ENCODE results near the gene DTWD2.
"Not testable (repeated sequence)": the region's sequence is repeated elsewhere in the genome, so short reads cannot be mapped to it uniquely, and the experiment has no call there.

The DTWD2 gene

GRCh38 chr5:118862596-118862995 lies 125.8 kb downstream of the DTWD2 start:
- FAIRE-seq, result no peak

- no peak for FAIRE-seq
Observed at GRCh38 chr5:118857700-118858099, 130.6 kb downstream of the DTWD2 start.

GRCh38 chr5:118854819-118855218 lies 133.5 kb downstream of the DTWD2 start:
- FAIRE-seq, result no peak

- FAIRE-seq, result not testable (repeated sequence)
Observed at GRCh38 chr5:118851785-118852184, 136.6 kb downstream of the DTWD2 start.

GRCh38 chr5:118849507-118849906 lies 138.8 kb downstream of the DTWD2 start:
- not testable (repeated sequence) for FAIRE-seq

- no peak for FAIRE-seq
Observed at GRCh38 chr5:118844351-118844750, 144.0 kb downstream of the DTWD2 start.

GRCh38 chr5:118834710-118835109 lies 153.6 kb downstream of the DTWD2 start:
- no peak for FAIRE-seq

GRCh38 chr5:118832974-118833373 lies 155.4 kb downstream of the DTWD2 start:
- no peak for FAIRE-seq

GRCh38 chr5:118825226-118825625 lies 163.1 kb downstream of the DTWD2 start:
- FAIRE-seq, result no peak

- no peak for FAIRE-seq
Observed at GRCh38 chr5:118818604-118819003, 169.7 kb downstream of the DTWD2 start.

GRCh38 chr5:118808441-118808840 lies 179.9 kb downstream of the DTWD2 start:
- no peak for FAIRE-seq

- no peak for FAIRE-seq
Observed at GRCh38 chr5:118806571-118806970, 181.8 kb downstream of the DTWD2 start.

- FAIRE-seq, result no peak
Observed at GRCh38 chr5:118802335-118802734, 186.0 kb downstream of the DTWD2 start.

- no peak for FAIRE-seq
Observed at GRCh38 chr5:118796081-118796480, 192.3 kb downstream of the DTWD2 start.

- no peak for FAIRE-seq
Observed at GRCh38 chr5:118794281-118794680, 194.1 kb downstream of the DTWD2 start.

GRCh38 chr5:118793652-118794051 lies 194.7 kb downstream of the DTWD2 start:
- FAIRE-seq, result no peak

GRCh38 chr5:118793091-118793490 lies 195.3 kb downstream of the DTWD2 start:
- no peak for FAIRE-seq

- FAIRE-seq, result peak; percentile 87
Observed at GRCh38 chr5:118791926-118792734, 196.2 kb downstream of the DTWD2 start.

GRCh38 chr5:118789366-118789765 lies 199.0 kb downstream of the DTWD2 start:
- no peak for FAIRE-seq

- no peak for FAIRE-seq
Observed at GRCh38 chr5:118788351-118788750, 200.0 kb downstream of the DTWD2 start.

Measured in TTC549 (cell line).